Endothelial cell of umbilical vein (primary cell): ENCODE results near the gene CTU2.

ENCODE experiments used
- MYC ChIP-seq: IDR thresholded peaks from one replicate; pipeline ENCODE4 v1.6.1; 2011; ENCODE audit warnings: mild to moderate bottlenecking, low read depth, low read length
- POLR2A ChIP-seq: IDR thresholded peaks from 2 replicates; pipeline ENCODE4 v1.6.1; 2012; ENCODE audit warnings: low read depth, mild to moderate bottlenecking, control low read depth, low read length
- TF ChIP-seq, protein P1 (sequence below), 2 donors: IDR thresholded peaks; 1 replicate in 1 of 2; 2 replicates in 1 of 2; pipeline ENCODE4 v1.5.1; 2011; ENCODE audit warnings: low read length in 2 of 2, mild to moderate bottlenecking in 2 of 2, moderate library complexity in 2 of 2, control low read depth in 1 of 2, inconsistent platforms in 1 of 2, low read depth in 1 of 2; ENCODE audit not compliant: insufficient read depth in 1 of 2; ENCODE audit errors: extremely low read depth in 1 of 2

DNA sequence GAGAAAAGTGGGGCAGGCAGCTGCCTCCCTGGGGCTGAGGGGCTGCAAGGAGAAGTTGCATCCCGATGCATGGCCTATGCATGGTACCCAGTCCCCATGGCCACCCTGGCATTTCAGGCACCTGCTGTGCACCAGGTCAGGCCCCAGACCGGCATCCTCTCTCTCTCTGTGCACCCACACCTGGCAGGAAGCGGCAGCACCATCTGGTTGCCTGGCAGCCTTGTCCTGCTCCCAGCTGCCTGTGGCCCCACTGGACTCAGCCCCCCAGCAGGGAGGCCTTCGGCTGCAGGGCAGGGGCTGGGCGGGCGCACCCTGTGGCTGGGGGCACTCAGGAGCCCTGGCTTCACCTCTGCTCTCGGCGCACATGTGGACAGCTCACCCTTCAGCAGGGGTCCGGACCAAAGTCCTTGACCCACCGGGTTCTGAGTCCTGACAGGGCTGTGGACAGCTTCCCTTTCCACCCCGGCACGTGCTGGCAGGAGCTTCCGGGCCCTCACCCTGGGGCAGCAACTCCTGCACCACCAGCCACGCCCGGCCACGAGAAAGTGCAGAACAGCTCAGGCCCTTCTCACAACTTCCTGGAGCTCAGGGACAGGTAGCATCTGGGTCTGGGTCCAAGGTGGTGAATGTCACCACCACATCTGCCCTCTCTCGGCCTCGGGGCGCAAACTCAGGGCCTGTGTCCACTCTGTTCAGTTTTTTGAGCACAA is 36.7 kb downstream of the CTU2 start:
- TF ChIP-seq, protein P1, sequence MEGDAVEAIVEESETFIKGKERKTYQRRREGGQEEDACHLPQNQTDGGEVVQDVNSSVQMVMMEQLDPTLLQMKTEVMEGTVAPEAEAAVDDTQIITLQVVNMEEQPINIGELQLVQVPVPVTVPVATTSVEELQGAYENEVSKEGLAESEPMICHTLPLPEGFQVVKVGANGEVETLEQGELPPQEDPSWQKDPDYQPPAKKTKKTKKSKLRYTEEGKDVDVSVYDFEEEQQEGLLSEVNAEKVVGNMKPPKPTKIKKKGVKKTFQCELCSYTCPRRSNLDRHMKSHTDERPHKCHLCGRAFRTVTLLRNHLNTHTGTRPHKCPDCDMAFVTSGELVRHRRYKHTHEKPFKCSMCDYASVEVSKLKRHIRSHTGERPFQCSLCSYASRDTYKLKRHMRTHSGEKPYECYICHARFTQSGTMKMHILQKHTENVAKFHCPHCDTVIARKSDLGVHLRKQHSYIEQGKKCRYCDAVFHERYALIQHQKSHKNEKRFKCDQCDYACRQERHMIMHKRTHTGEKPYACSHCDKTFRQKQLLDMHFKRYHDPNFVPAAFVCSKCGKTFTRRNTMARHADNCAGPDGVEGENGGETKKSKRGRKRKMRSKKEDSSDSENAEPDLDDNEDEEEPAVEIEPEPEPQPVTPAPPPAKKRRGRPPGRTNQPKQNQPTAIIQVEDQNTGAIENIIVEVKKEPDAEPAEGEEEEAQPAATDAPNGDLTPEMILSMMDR (IDR thresholded peaks at IDR 0.05; ENCODE audit: extremely low read depth in 1 of 2, insufficient read depth in 1 of 2, low read depth in 1 of 2, low read length in 2 of 2) = no peak
- no peak for TF ChIP-seq POLR2A
- no peak for TF ChIP-seq MYC
